Neural cell (in vitro differentiated cells): ENCODE data around the gene DOK6. TPM values are rescaled to one million over a fixed set of nuclear protein-coding genes. Genes with fewer than 3 reads are reported as not detected.

ENCODE experiments used
- H2AFZ ChIP-seq: fragments of 200-600, 300-800 bp; sonication (generic), shearing (Covaris generic); 2 replicates; pipeline ENCODE4 v1.6.0; 2014; ENCODE audit warnings: low read depth, mild to moderate bottlenecking, antibody characterized with exemption, low read length, moderate library complexity
- H3F3A ChIP-seq: fragments of 200-600 bp; shearing (Covaris generic); 2 replicates; pipeline ENCODE4 v1.6.1; 2016; ENCODE audit warnings: mild to moderate bottlenecking, moderate library complexity, mixed read lengths, antibody characterized with exemption, low read length; ENCODE audit not compliant: insufficient read depth, poor library complexity, severe bottlenecking
- H3K27ac ChIP-seq: fragments of 200-600, 300-800 bp; sonication (generic), shearing (Covaris generic); 2 replicates; pipeline ENCODE4 v1.5.1; 2014; ENCODE audit warnings: mild to moderate bottlenecking, low read length, moderate library complexity
- H3K27me3 ChIP-seq: fragments of 300-800, 200-600 bp; sonication (generic), shearing (Covaris generic); 2 replicates; pipeline ENCODE4 v1.6.0; 2014; ENCODE audit warnings: mild to moderate bottlenecking, low read depth, low read length, moderate library complexity; ENCODE audit not compliant: insufficient read depth
- H3K36me3 ChIP-seq: fragments of 300-800, 200-600 bp; sonication (generic), shearing (Covaris generic); 2 replicates; pipeline ENCODE4 v1.5.1; 2014; ENCODE audit warnings: mild to moderate bottlenecking, antibody characterized with exemption, low read length, moderate library complexity; ENCODE audit not compliant: insufficient read depth
- H3K4me2 ChIP-seq: fragments of 300-800, 200-600 bp; sonication (generic), shearing (Covaris generic); 2 replicates; pipeline ENCODE4 v1.6.0; 2014; ENCODE audit warnings: mild to moderate bottlenecking, low read length
- H3K4me3 ChIP-seq: fragments of 300-800, 200-600 bp; sonication (generic), shearing (Covaris generic); 2 replicates; pipeline ENCODE4 v1.5.1; 2014; ENCODE audit warnings: mild to moderate bottlenecking, low read length, moderate library complexity
- H3K79me2 ChIP-seq: fragments of 200-600 bp; shearing (Covaris generic); replicated peaks from 2 replicates; pipeline ENCODE4 v1.6.0; 2014; ENCODE audit warnings: mild to moderate bottlenecking, low read length, moderate library complexity; ENCODE audit not compliant: insufficient read depth
- H3K9ac ChIP-seq: fragments of 300-800, 200-600 bp; sonication (generic), shearing (Covaris generic); 2 replicates; pipeline ENCODE4 v1.6.1; 2016; ENCODE audit warnings: mild to moderate bottlenecking, low read length, mixed read lengths
- H3K9me2 ChIP-seq: fragments of 200-600 bp; shearing (Covaris generic); 2 replicates; pipeline ENCODE4 v1.6.1; 2016; ENCODE audit warnings: mild to moderate bottlenecking, low read length, mixed read lengths; ENCODE audit not compliant: insufficient read depth
- H3K9me3 ChIP-seq: fragments of 200-600, 300-800 bp; sonication (generic), shearing (Covaris generic); 2 replicates; pipeline ENCODE4 v1.6.1; 2016; ENCODE audit warnings: mild to moderate bottlenecking, mixed run types, low read length, moderate library complexity, mixed read lengths
- H4K20me1 ChIP-seq: fragments of 200-600 bp; shearing (Covaris generic); 2 replicates; pipeline ENCODE4 v1.6.1; 2016; ENCODE audit warnings: mild to moderate bottlenecking, mixed run types; ENCODE audit not compliant: insufficient read depth
- EP300 ChIP-seq: fragments of 450-650 bp; conservative IDR thresholded peaks from 2 replicates; pipeline ENCODE4 v1.6.1; 2014; ENCODE audit warnings: antibody characterized with exemption, mild to moderate bottlenecking, moderate library complexity; ENCODE audit not compliant: poor library complexity, severe bottlenecking
- EZH2 ChIP-seq: fragments of 200-600, 300-800 bp; shearing (Covaris generic), sonication (generic); IDR thresholded peaks from 2 replicates; pipeline ENCODE4 v1.6.1; 2014; ENCODE audit warnings: antibody characterized with exemption, low read length, borderline replicate concordance, mild to moderate bottlenecking; ENCODE audit not compliant: insufficient read depth, poor library complexity, severe bottlenecking
- MXI1 ChIP-seq: fragments of 450-650 bp; conservative IDR thresholded peaks from 2 replicates; pipeline ENCODE4 v1.6.1; 2014; ENCODE audit warnings: antibody characterized with exemption, mild to moderate bottlenecking; ENCODE audit not compliant: poor library complexity, severe bottlenecking
- POLR2AphosphoS5 ChIP-seq: IDR thresholded peaks from 2 replicates; pipeline ENCODE4 v1.6.1; 2012
- RAD21 ChIP-seq: fragments of 450-650 bp; conservative IDR thresholded peaks from 2 replicates; pipeline ENCODE4 v1.6.1; 2014; ENCODE audit warnings: antibody characterized with exemption, mild to moderate bottlenecking, moderate library complexity
- SMC3 ChIP-seq: fragments of 450-650 bp; conservative IDR thresholded peaks from 2 replicates; pipeline ENCODE4 v1.6.1; 2014; ENCODE audit warnings: antibody characterized with exemption, mild to moderate bottlenecking, moderate library complexity; ENCODE audit not compliant: poor library complexity
- TAF1 ChIP-seq: IDR thresholded peaks from 2 replicates; pipeline ENCODE4 v1.6.1; 2012; ENCODE audit warnings: low read depth
- polyA plus RNA-seq: library from polyadenylated mRNA; depleted of rRNA; stranded (reverse); fragments of >200 nt; gene quantifications from 2 replicates; pipeline ENCODE4 v1.2.3, GENCODE V29; 2014
- TF ChIP-seq, protein P1 (sequence below): IDR thresholded peaks from 2 replicates; pipeline ENCODE4 v1.6.1; 2012; ENCODE audit warnings: borderline replicate concordance
- TF ChIP-seq, protein P2 (sequence below): fragments of 450-650 bp; IDR thresholded peaks from 2 replicates; pipeline ENCODE4 v1.5.1; 2014; ENCODE audit warnings: antibody characterized with exemption, mild to moderate bottlenecking, moderate library complexity; ENCODE audit not compliant: poor library complexity, severe bottlenecking

Gene DOK6
- polyA plus RNA-seq, 1 donor from 2014 or later: 9.7 TPM

DNA sequence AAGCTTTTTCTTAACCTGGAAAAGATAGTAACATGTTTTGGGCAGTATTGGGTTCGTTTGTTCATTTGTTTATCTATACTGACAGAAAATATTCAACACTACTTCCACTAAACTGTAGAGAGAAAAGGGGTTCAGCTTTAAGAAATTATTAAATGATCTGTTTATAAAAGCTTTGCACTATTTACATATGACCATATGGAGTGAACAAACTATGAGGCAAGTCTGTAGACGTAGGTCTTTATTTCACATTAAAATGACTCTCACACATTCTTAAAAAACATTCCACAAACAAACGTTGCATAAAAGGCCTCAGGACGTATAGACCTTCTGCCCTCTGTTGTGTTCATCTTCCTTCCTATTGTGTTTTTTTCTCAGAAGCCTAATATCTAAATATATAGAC, 452.4 kb downstream of the DOK6 start:
- H3K9ac ChIP-seq: no peak overlapping the region
- no peaks in the 10 kb centered on the region for H3K36me3 ChIP-seq
- no peaks in the 10 kb centered on the region for H3K9me3 ChIP-seq
- no peaks in the 10 kb centered on the region for H3F3A ChIP-seq
- H4K20me1 ChIP-seq: no peaks in the 10 kb centered on the region
- TF ChIP-seq, protein P1, sequence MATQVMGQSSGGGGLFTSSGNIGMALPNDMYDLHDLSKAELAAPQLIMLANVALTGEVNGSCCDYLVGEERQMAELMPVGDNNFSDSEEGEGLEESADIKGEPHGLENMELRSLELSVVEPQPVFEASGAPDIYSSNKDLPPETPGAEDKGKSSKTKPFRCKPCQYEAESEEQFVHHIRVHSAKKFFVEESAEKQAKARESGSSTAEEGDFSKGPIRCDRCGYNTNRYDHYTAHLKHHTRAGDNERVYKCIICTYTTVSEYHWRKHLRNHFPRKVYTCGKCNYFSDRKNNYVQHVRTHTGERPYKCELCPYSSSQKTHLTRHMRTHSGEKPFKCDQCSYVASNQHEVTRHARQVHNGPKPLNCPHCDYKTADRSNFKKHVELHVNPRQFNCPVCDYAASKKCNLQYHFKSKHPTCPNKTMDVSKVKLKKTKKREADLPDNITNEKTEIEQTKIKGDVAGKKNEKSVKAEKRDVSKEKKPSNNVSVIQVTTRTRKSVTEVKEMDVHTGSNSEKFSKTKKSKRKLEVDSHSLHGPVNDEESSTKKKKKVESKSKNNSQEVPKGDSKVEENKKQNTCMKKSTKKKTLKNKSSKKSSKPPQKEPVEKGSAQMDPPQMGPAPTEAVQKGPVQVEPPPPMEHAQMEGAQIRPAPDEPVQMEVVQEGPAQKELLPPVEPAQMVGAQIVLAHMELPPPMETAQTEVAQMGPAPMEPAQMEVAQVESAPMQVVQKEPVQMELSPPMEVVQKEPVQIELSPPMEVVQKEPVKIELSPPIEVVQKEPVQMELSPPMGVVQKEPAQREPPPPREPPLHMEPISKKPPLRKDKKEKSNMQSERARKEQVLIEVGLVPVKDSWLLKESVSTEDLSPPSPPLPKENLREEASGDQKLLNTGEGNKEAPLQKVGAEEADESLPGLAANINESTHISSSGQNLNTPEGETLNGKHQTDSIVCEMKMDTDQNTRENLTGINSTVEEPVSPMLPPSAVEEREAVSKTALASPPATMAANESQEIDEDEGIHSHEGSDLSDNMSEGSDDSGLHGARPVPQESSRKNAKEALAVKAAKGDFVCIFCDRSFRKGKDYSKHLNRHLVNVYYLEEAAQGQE: no peak
- TF ChIP-seq, protein P2, sequence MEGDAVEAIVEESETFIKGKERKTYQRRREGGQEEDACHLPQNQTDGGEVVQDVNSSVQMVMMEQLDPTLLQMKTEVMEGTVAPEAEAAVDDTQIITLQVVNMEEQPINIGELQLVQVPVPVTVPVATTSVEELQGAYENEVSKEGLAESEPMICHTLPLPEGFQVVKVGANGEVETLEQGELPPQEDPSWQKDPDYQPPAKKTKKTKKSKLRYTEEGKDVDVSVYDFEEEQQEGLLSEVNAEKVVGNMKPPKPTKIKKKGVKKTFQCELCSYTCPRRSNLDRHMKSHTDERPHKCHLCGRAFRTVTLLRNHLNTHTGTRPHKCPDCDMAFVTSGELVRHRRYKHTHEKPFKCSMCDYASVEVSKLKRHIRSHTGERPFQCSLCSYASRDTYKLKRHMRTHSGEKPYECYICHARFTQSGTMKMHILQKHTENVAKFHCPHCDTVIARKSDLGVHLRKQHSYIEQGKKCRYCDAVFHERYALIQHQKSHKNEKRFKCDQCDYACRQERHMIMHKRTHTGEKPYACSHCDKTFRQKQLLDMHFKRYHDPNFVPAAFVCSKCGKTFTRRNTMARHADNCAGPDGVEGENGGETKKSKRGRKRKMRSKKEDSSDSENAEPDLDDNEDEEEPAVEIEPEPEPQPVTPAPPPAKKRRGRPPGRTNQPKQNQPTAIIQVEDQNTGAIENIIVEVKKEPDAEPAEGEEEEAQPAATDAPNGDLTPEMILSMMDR: no peak
- TF ChIP-seq EZH2: no peak
- TF ChIP-seq MXI1: no peak
- TF ChIP-seq RAD21: no peak
- no peak for TF ChIP-seq EP300
- TF ChIP-seq SMC3: no peak
- no peak for TF ChIP-seq TAF1
- no peak for TF ChIP-seq POLR2AphosphoS5
- no peaks in the 10 kb centered on the region for H3K27me3 ChIP-seq
- no peak overlapping the region for H3K4me2 ChIP-seq
- H3K4me3 ChIP-seq: no peak overlapping the region
- H2AFZ ChIP-seq: no peak overlapping the region
- no peaks in the 10 kb centered on the region for H3K9me2 ChIP-seq
- no peaks in the 10 kb centered on the region for H3K79me2 ChIP-seq
- H3K27ac ChIP-seq: no peak overlapping the region

GRCh38 chr18:69854455-69854854, 453.8 kb downstream of the DOK6 start:
- no peaks in the 10 kb centered on the region for H3K9me2 ChIP-seq
- H2AFZ ChIP-seq: no peak overlapping the region
- H3K79me2 ChIP-seq: no peaks in the 10 kb centered on the region

More at GRCh38 chr18:69854455-69854854, 453.8 kb downstream of the DOK6 start:
- H3K27ac ChIP-seq: no peak overlapping the region
- no peaks in the 10 kb centered on the region for H4K20me1 ChIP-seq
- H3K27me3 ChIP-seq: no peaks in the 10 kb centered on the region
- TF ChIP-seq RAD21: no peak
- no peak for TF ChIP-seq MXI1
- no peak for TF ChIP-seq EZH2
- TF ChIP-seq, protein P2: no peak
- TF ChIP-seq SMC3: no peak
- TF ChIP-seq EP300: no peak
- TF ChIP-seq, protein P1: no peak
- TF ChIP-seq TAF1: no peak
- TF ChIP-seq POLR2AphosphoS5: no peak
- no peak overlapping the region for H3K9ac ChIP-seq
- H3K4me2 ChIP-seq: no peak overlapping the region
- H3F3A ChIP-seq: no peaks in the 10 kb centered on the region
- no peaks in the 10 kb centered on the region for H3K36me3 ChIP-seq
- no peaks in the 10 kb centered on the region for H3K9me3 ChIP-seq
- H3K4me3 ChIP-seq: no peak overlapping the region
